Astrocyte (in vitro differentiated cells and primary cell): Measurements from ENCODE around the gene GSAP. TPM values are rescaled to one million over a fixed set of nuclear protein-coding genes. Genes with fewer than 3 reads are reported as not detected.

Experiments used
- DNase-seq: peaks from one replicate; pipeline ENCODE4 v3.0.0-alpha.2; 2010; ENCODE audit warnings: low read depth
- FAIRE-seq: peaks from 2 replicates; lab custom pipeline; 2011; peaks lifted over from hg19 to GRCh38; lab: Jason Lieb, UNC
- H2AFZ ChIP-seq: 2 replicates; pipeline ENCODE4 v1.6.0; 2012; ENCODE audit warnings: low read depth, low read length, inconsistent platforms
- H3K27ac ChIP-seq: 2 replicates; pipeline ENCODE4 v1.5.1; 2011; ENCODE audit warnings: low read depth, low read length, inconsistent platforms
- H3K27me3 ChIP-seq: 2 replicates; pipeline ENCODE4 v1.6.0; 2011; ENCODE audit warnings: low read length, inconsistent platforms; ENCODE audit not compliant: insufficient read depth
- H3K36me3 ChIP-seq: 2 replicates; pipeline ENCODE4 v1.5.1; 2011; ENCODE audit warnings: low read length, inconsistent platforms; ENCODE audit not compliant: insufficient read depth
- H3K4me1 ChIP-seq: 2 replicates; pipeline ENCODE4 v1.5.1; 2011; ENCODE audit warnings: low read length, inconsistent platforms; ENCODE audit not compliant: insufficient read depth
- H3K4me2 ChIP-seq: 2 replicates; pipeline ENCODE4 v1.6.0; 2012; ENCODE audit warnings: low read length, inconsistent platforms
- H3K4me3 ChIP-seq: 2 replicates; pipeline ENCODE4 v1.5.1; 2011; ENCODE audit warnings: low read depth, mild to moderate bottlenecking, low read length, inconsistent platforms; ENCODE audit not compliant: insufficient read depth
- H3K79me2 ChIP-seq: 2 replicates; pipeline ENCODE4 v1.6.0; 2012; ENCODE audit warnings: mild to moderate bottlenecking, low read length, inconsistent platforms; ENCODE audit not compliant: insufficient read depth
- H3K9ac ChIP-seq: 2 replicates; pipeline ENCODE4 v1.6.0; 2012; ENCODE audit warnings: mild to moderate bottlenecking, low read length, inconsistent platforms
- H3K9me3 ChIP-seq: 2 replicates; pipeline ENCODE4 v1.5.1; 2012; ENCODE audit warnings: low read depth, mild to moderate bottlenecking, low read length, inconsistent platforms; ENCODE audit not compliant: insufficient read depth
- H4K20me1 ChIP-seq: 2 replicates; pipeline ENCODE4 v1.6.0; 2012; ENCODE audit warnings: low read length, inconsistent platforms; ENCODE audit not compliant: insufficient read depth
- H3K27ac Mint-ChIP-seq: one replicate; pipeline ENCODE4 v1.8.0; 2021; ENCODE audit warnings: mild to moderate bottlenecking, mixed read lengths; ENCODE audit not compliant: unreplicated experiment
- H3K27me3 Mint-ChIP-seq: one replicate; pipeline ENCODE4 v1.8.0; 2021; ENCODE audit warnings: low read depth, mixed read lengths; ENCODE audit not compliant: unreplicated experiment
- H3K36me3 Mint-ChIP-seq: one replicate; pipeline ENCODE4 v1.8.0; 2021; ENCODE audit warnings: low read depth, mixed read lengths; ENCODE audit not compliant: unreplicated experiment
- H3K4me1 Mint-ChIP-seq: one replicate; pipeline ENCODE4 v1.8.0; 2021; ENCODE audit warnings: low read depth, mixed read lengths; ENCODE audit not compliant: unreplicated experiment
- H3K4me3 Mint-ChIP-seq: one replicate; pipeline ENCODE4 v1.8.0; 2021; ENCODE audit warnings: mild to moderate bottlenecking, moderate library complexity, mixed read lengths; ENCODE audit not compliant: unreplicated experiment
- H3K9me3 Mint-ChIP-seq: one replicate; pipeline ENCODE4 v1.8.0; 2021; ENCODE audit warnings: mild to moderate bottlenecking, mixed read lengths; ENCODE audit not compliant: unreplicated experiment
- EZH2 ChIP-seq: IDR thresholded peaks from 2 replicates; pipeline ENCODE4 v1.6.1; 2012; ENCODE audit warnings: mild to moderate bottlenecking, low read length, inconsistent platforms; ENCODE audit not compliant: insufficient read depth
- total RNA-seq: library from RNA; stranded (reverse); gene quantifications from 2 replicates; pipeline ENCODE4 v1.2.1, GENCODE V29; 2021
- TF ChIP-seq, protein P1 (sequence below): IDR thresholded peaks from 2 replicates; pipeline ENCODE4 v1.5.1; 2011; ENCODE audit warnings: low read depth, mild to moderate bottlenecking, inconsistent platforms, low read length, moderate library complexity; ENCODE audit not compliant: insufficient read depth

The GSAP gene
- total RNA-seq, 1 donor from 2014 or later, result 4.1 TPM

DNA sequence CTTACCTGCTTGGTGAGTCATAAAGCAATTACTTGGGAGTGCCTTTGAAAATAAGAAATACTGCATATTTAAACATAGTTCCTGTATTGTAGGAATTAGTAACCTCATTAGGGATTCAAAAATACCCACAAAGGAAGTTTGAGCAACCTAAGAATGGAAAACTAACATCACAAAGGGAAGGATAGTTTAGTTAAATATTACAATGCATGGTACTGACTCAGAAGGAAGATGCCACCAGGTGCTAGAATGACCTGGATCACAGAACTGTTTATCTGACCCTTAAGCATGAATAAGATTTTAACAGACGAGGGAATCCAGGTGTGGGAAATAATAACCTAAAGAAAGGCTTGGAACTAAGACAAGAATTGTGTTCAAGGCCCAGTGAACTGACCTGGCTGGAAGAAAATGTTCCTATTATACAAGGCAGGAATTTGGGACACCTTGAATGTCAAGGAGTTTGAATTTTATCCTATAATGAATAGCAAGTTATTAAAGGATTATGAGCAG is 106.4 kb downstream of the GSAP start:
- Histone ChIP-seq H3K9ac (no peak overlapping the region), H3K4me3 (no peak overlapping the region), H3K79me2 (no peaks in the 10 kb centered on the region), H3K36me3 (no peaks in the 10 kb centered on the region), H2AFZ (no peak overlapping the region), H3K4me2 (no peak overlapping the region), H3K27ac (no peak overlapping the region), H3K27me3 (no peaks in the 10 kb centered on the region), H3K9me3 (no peaks in the 10 kb centered on the region), H4K20me1 (no peaks in the 10 kb centered on the region), H3K4me1 (peaks cover 2% of the 10 kb centered on the region)
- Mint-ChIP-seq H3K4me1 (no peaks in the 10 kb centered on the region), H3K4me3 (no peak overlapping the region), H3K27me3 (no peaks in the 10 kb centered on the region), H3K27ac (no peak overlapping the region), H3K9me3 (peaks cover 11% of the 10 kb centered on the region), H3K36me3 (peaks cover 5% of the 10 kb centered on the region)
- TF ChIP-seq EZH2, result no peak
- TF ChIP-seq, protein P1, sequence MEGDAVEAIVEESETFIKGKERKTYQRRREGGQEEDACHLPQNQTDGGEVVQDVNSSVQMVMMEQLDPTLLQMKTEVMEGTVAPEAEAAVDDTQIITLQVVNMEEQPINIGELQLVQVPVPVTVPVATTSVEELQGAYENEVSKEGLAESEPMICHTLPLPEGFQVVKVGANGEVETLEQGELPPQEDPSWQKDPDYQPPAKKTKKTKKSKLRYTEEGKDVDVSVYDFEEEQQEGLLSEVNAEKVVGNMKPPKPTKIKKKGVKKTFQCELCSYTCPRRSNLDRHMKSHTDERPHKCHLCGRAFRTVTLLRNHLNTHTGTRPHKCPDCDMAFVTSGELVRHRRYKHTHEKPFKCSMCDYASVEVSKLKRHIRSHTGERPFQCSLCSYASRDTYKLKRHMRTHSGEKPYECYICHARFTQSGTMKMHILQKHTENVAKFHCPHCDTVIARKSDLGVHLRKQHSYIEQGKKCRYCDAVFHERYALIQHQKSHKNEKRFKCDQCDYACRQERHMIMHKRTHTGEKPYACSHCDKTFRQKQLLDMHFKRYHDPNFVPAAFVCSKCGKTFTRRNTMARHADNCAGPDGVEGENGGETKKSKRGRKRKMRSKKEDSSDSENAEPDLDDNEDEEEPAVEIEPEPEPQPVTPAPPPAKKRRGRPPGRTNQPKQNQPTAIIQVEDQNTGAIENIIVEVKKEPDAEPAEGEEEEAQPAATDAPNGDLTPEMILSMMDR, result no peak
- DNase-seq, result no peak
- no peak for FAIRE-seq

DNA sequence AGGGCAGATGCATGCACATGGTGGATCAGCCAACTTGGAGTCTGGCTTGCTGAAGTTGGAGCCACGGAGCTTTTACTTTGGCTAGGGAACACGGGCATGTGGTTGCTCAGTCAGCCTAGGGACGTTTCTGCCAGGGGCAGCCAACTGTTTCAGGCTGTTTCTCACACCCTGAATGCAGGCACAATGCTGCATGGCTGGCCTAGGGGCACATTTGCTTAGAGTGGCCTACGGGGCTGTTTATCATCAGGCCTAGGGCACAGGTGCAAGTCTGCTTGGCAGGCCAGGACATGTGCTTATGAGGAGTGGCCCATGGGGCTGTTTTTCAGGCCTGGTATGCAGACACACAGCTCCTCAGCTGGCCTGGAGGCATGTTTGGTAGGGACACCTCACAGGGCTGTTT is 107.4 kb downstream of the GSAP start:
- H3K4me3 ChIP-seq, result no peak overlapping the region
- H3K9ac ChIP-seq, result no peak overlapping the region
- H3K4me1 ChIP-seq, result peaks cover 2% of the 10 kb centered on the region
- Mint-ChIP-seq H3K9me3 (peaks cover 14% of the 10 kb centered on the region), H3K36me3 (peaks cover 9% of the 10 kb centered on the region), H3K4me1 (no peaks in the 10 kb centered on the region), H3K4me3 (no peak overlapping the region), H3K27me3 (no peaks in the 10 kb centered on the region), H3K27ac (no peak overlapping the region)
- no peak for DNase-seq
- H3K36me3 ChIP-seq, result no peaks in the 10 kb centered on the region
- H3K79me2 ChIP-seq, result no peaks in the 10 kb centered on the region
- no peak for FAIRE-seq
- no peaks in the 10 kb centered on the region for H4K20me1 ChIP-seq
- no peak overlapping the region for H2AFZ ChIP-seq
- H3K27me3 ChIP-seq, result no peaks in the 10 kb centered on the region
- no peak for TF ChIP-seq EZH2
- TF ChIP-seq, protein P1, result no peak
- H3K4me2 ChIP-seq, result no peak overlapping the region
- no peaks in the 10 kb centered on the region for H3K9me3 ChIP-seq
- no peak overlapping the region for H3K27ac ChIP-seq

DNA sequence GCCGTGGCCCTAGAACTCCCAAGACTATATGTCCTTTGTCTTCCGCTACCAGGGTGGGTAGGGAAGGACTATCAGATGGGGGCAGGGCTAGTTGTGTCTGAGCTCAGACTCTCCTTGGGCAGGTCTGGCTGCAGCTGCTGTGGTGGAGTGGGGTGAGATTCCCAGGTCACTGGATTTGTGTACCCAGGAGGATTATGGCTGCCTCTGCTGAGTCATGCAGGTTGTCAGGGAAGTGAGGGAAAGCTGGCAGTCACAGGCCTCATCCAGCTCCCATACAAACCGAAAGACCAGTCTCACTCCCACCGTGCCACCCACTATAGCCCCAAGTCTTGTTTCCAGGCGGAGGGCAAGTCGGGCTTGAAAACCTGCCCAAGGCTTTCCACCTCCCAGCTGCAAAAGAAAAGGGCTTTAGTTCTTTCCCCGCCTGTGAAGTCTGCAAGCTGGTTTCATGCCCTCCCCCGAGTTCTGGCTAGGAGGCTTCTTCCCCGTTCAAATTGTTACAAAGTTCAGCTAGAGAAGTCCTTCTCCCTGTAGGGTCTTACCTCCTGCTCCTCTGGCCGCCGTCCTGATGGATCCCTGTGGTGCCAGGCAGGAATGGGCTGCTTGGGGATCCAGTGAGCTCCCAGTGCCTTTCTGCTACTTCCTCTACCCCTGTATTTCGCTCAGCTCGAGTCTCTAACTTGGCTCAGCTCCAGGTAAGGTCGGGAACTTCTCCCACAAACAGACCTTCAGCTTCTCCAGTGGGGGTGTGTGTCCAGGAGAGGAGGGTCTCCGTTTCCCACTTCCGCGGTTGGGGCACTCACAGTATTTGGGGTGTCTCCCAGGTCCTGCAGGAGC is 109.7 kb downstream of the GSAP start:
- FAIRE-seq (no peak), DNase-seq (no peak)
- H3K36me3 ChIP-seq, result no peaks in the 10 kb centered on the region
- no peaks in the 10 kb centered on the region for H4K20me1 ChIP-seq
- Mint-ChIP-seq H3K27ac (peak overlapping the region; percentile 4), H3K27me3 (no peaks in the 10 kb centered on the region), H3K4me1 (no peaks in the 10 kb centered on the region), H3K9me3 (peaks cover 20% of the 10 kb centered on the region), H3K36me3 (peaks cover 9% of the 10 kb centered on the region), H3K4me3 (no peak overlapping the region)
- H3K79me2 ChIP-seq, result no peaks in the 10 kb centered on the region
- H3K9ac ChIP-seq, result no peak overlapping the region
- no peaks in the 10 kb centered on the region for H3K27me3 ChIP-seq
- no peak overlapping the region for H3K4me3 ChIP-seq
- no peak overlapping the region for H3K4me2 ChIP-seq
- H3K4me1 ChIP-seq, result peaks cover 2% of the 10 kb centered on the region
- H3K9me3 ChIP-seq, result no peaks in the 10 kb centered on the region
- H3K27ac ChIP-seq, result no peak overlapping the region
- no peak for TF ChIP-seq EZH2
- TF ChIP-seq, protein P1, result no peak
- H2AFZ ChIP-seq, result peak overlapping the region; percentile 68
